Fibroblast of skin of right quadriceps (primary cell): ENCODE data around the gene RAVER1.
A peak's percentile ranks its signal among the peaks of the same experiment; 100 is the strongest.
"Not testable (repeated sequence)": the region's sequence is repeated elsewhere in the genome, so short reads cannot be mapped to it uniquely, and the experiment has no call there.

ENCODE experiments used
- DNase-seq: peaks from one replicate; pipeline ENCODE4 v3.0.0-alpha.2; 2013

RAVER1 gene

GRCh38 chr19:10343495-10343894 is 10.2 kb upstream of the RAVER1 start:
- DNase-seq = no peak

- no peak for DNase-seq
Measured at GRCh38 chr19:10339977-10340376, 6.6 kb upstream of the RAVER1 start.

- no peak for DNase-seq
Measured at GRCh38 chr19:10339380-10339960, 6.1 kb upstream of the RAVER1 start, which contains the start of gene ICAM3. Gene ICAM3, minus strand, starts transcription at chr19:10339624. Its CDS starts 10 bp downstream, at chr19:10339614.

- DNase-seq = no peak
Measured at GRCh38 chr19:10338940-10339339, 5.6 kb upstream of the RAVER1 start.

GRCh38 chr19:10336725-10337124 is 3.4 kb upstream of the RAVER1 start:
- DNase-seq = not testable (repeated sequence)

- DNase-seq = no peak
Measured at GRCh38 chr19:10335352-10335985, 2.1 kb upstream of the RAVER1 start.

- DNase-seq = peak; percentile 85
Measured at GRCh38 chr19:10334588-10335351, 1.4 kb upstream of the RAVER1 start.

GRCh38 chr19:10333758-10334587 is 644 bp upstream of the RAVER1 start:
- no peak for DNase-seq

- no peak for DNase-seq
Measured at GRCh38 chr19:10332158-10332964, 968 bp downstream of the RAVER1 start.

GRCh38 chr19:10329555-10329954 is 3.8 kb downstream of the RAVER1 start:
- no peak for DNase-seq

GRCh38 chr19:10328558-10329429 is 4.5 kb downstream of the RAVER1 start:
- no peak for DNase-seq

GRCh38 chr19:10327793-10328192 is 5.5 kb downstream of the RAVER1 start:
- no peak for DNase-seq

- no peak for DNase-seq
Measured at GRCh38 chr19:10325732-10326131, 7.6 kb downstream of the RAVER1 start.

GRCh38 chr19:10321874-10322835 is 11.2 kb downstream of the RAVER1 start:
- no peak for DNase-seq

- no peak for DNase-seq
Measured at GRCh38 chr19:10321417-10321797, 11.9 kb downstream of the RAVER1 start.

GRCh38 chr19:10320602-10321416 is 12.5 kb downstream of the RAVER1 start:
- no peak for DNase-seq

- no peak for DNase-seq
Measured at GRCh38 chr19:10318807-10319682, 14.3 kb downstream of the RAVER1 start.

- DNase-seq = no peak
Measured at GRCh38 chr19:10317857-10318462, 15.4 kb downstream of the RAVER1 start.
